ENCODE measurements around the gene LCE5A.

GRCh38 chr1:152517237-152517811 is 6.7 kb downstream of the LCE5A start:
- TF ChIP-seq, protein P1, sequence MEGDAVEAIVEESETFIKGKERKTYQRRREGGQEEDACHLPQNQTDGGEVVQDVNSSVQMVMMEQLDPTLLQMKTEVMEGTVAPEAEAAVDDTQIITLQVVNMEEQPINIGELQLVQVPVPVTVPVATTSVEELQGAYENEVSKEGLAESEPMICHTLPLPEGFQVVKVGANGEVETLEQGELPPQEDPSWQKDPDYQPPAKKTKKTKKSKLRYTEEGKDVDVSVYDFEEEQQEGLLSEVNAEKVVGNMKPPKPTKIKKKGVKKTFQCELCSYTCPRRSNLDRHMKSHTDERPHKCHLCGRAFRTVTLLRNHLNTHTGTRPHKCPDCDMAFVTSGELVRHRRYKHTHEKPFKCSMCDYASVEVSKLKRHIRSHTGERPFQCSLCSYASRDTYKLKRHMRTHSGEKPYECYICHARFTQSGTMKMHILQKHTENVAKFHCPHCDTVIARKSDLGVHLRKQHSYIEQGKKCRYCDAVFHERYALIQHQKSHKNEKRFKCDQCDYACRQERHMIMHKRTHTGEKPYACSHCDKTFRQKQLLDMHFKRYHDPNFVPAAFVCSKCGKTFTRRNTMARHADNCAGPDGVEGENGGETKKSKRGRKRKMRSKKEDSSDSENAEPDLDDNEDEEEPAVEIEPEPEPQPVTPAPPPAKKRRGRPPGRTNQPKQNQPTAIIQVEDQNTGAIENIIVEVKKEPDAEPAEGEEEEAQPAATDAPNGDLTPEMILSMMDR (IDR thresholded peaks at IDR 0.05 in 2 of 3, conservative IDR thresholded peaks at IDR 0.05 in 1 of 3; ENCODE audit: borderline replicate concordance in 1 of 3, insufficient read depth in 1 of 3, low read depth in 2 of 3, low read length in 2 of 3): no peak
- TF ChIP-seq RAD21 (IDR thresholded peaks at IDR 0.05; ENCODE audit: low read depth) (no peak), POLR2A (IDR thresholded peaks at IDR 0.05; ENCODE audit: borderline replicate concordance, extremely low read depth, insufficient read depth, insufficient read length) (no peak), SIN3A (IDR thresholded peaks at IDR 0.05; ENCODE audit: low read depth) (no peak)
- TF ChIP-seq, protein P2, sequence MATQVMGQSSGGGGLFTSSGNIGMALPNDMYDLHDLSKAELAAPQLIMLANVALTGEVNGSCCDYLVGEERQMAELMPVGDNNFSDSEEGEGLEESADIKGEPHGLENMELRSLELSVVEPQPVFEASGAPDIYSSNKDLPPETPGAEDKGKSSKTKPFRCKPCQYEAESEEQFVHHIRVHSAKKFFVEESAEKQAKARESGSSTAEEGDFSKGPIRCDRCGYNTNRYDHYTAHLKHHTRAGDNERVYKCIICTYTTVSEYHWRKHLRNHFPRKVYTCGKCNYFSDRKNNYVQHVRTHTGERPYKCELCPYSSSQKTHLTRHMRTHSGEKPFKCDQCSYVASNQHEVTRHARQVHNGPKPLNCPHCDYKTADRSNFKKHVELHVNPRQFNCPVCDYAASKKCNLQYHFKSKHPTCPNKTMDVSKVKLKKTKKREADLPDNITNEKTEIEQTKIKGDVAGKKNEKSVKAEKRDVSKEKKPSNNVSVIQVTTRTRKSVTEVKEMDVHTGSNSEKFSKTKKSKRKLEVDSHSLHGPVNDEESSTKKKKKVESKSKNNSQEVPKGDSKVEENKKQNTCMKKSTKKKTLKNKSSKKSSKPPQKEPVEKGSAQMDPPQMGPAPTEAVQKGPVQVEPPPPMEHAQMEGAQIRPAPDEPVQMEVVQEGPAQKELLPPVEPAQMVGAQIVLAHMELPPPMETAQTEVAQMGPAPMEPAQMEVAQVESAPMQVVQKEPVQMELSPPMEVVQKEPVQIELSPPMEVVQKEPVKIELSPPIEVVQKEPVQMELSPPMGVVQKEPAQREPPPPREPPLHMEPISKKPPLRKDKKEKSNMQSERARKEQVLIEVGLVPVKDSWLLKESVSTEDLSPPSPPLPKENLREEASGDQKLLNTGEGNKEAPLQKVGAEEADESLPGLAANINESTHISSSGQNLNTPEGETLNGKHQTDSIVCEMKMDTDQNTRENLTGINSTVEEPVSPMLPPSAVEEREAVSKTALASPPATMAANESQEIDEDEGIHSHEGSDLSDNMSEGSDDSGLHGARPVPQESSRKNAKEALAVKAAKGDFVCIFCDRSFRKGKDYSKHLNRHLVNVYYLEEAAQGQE (IDR thresholded peaks at IDR 0.05; ENCODE audit: low read depth): no peak
